HG03354 (cell line): ENCODE data around the gene RPS8.
"Not testable (repeated sequence)": the region's sequence is repeated elsewhere in the genome, so short reads cannot be mapped to it uniquely, and the experiment has no call there.

Experiments used
- ATAC-seq: cut with Tn5 transposase; IDR thresholded peaks from one replicate; pipeline ENCODE4 v1.9.1; 2021; ENCODE audit warnings: mild to moderate bottlenecking; ENCODE audit not compliant: unreplicated experiment, poor library complexity, severe bottlenecking

The RPS8 gene

DNA sequence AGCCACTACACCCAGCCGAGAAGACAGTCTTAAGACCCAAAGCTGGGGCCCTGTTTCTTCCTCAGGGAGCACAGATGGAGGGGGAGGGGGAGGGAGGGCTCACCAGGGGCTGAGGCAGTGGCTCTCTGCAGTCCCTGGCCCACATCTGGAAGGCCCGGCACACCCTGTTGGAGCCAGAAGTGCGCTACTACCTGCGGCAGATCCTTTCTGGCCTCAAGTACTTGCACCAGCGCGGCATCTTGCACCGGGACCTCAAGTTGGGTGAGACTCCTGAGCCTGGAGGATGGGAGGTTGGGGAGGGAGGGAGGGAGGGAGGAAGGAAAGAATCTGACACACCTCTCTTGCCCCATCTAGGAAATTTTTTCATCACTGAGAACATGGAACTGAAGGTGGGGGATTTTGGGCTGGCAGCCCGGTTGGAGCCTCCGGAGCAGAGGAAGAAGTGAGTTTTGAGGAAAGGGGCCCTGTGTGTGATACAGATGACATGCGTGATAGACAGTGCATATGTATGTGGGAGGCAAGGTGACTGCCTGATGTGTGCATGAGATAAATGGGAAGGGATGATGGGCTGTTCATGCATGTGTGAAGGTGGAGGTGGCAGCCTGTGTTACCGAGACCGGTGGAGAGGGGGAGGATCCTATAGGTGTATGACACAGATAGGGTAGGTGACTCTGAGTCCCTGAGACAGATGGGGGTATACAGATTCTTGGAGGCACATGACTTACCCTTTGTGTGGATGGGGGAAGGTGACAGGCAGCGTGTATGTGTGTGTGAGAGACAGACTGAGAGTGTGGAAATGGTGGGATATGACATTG, 26.4 kb downstream of the RPS8 start:
- no peak for ATAC-seq

DNA sequence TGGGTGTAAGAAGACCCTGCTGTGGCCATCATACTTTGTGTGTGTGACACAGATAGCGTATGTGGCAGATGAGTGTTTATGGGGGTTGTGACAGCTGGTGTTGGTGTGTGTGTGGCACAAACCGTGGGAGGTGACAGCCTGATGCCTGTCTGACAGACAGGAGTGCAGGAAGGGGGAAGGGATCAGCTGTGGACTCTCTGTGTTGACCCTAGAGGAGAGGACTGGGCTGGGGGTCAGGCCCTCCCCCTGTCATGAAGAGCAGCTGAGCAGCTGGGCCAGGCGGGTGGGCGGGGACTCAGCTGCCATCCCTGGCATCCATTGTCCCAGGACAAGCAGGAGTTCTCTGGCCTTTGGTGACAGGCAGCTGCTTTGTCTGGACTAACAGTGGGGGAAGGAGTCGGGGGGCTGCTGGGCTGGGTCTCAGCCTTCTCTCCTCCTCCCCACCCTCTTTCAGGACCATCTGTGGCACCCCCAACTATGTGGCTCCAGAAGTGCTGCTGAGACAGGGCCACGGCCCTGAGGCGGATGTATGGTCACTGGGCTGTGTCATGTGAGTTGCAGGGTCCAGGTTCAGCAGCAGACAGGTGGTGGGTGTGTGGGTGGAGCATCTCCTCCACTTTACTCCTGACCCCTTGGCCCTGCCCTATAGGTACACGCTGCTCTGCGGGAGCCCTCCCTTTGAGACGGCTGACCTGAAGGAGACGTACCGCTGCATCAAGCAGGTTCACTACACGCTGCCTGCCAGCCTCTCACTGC, 27.1 kb downstream of the RPS8 start:
- no peak for ATAC-seq

DNA sequence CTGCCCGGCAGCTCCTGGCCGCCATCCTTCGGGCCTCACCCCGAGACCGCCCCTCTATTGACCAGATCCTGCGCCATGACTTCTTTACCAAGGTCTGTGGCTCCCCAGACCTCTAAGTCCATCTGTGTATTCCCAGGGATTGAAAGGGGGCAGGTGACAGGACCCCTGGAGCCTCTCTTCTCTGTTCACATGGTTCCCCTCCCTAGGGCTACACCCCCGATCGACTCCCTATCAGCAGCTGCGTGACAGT, 27.6 kb downstream of the RPS8 start:
- ATAC-seq = no peak

DNA sequence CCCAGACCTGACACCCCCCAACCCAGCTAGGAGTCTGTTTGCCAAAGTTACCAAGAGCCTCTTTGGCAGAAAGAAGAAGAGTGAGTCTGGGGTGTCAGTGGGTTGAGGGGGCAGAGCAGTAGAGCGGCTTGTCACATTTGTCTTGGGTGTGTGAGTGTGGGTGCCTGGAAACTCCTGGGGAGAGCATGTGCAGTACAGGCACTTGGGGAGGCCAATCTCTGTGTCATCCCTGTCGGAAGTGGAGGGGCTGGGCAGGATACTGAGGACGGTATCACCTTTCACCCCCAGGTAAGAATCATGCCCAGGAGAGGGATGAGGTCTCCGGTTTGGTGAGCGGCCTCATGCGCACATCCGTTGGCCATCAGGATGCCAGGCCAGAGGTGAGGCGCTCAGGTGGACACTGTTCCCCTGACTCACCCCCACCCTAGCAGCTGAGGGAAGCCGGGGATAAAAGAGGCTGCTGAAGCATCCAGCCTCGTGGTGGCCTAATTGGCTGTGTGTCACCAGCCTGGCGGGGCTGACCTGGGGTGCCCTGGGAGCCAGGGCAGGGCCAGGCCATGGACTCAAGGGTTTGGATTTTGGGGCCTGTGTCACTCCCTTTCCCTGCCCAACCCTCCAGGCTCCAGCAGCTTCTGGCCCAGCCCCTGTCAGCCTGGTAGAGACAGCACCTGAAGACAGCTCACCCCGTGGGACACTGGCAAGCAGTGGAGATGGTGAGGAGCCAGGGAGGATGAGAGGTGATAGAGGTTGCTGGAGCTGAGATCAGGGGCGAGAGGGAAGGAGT, 28.2 kb downstream of the RPS8 start:
- no peak for ATAC-seq

DNA sequence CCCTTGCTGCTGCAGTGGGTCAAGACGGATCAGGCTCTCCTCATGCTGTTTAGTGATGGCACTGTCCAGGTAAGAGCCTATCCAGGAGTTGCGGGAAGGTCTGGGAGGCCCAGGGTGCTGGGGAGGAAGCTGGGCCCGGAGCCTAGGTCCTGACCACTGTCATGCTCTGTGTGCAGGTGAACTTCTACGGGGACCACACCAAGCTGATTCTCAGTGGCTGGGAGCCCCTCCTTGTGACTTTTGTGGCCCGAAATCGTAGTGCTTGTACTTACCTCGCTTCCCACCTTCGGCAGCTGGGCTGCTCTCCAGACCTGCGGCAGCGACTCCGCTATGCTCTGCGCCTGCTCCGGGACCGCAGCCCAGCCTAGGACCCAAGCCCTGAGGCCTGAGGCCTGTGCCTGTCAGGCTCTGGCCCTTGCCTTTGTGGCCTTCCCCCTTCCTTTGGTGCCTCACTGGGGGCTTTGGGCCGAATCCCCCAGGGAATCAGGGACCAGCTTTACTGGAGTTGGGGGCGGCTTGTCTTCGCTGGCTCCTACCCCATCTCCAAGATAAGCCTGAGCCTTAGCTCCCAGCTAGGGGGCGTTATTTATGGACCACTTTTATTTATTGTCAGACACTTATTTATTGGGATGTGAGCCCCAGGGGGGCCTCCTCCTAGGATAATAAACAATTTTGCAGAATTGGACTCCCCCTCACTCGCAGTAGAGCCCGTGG, 30.1 kb downstream of the RPS8 start:
- ATAC-seq = no peak

DNA sequence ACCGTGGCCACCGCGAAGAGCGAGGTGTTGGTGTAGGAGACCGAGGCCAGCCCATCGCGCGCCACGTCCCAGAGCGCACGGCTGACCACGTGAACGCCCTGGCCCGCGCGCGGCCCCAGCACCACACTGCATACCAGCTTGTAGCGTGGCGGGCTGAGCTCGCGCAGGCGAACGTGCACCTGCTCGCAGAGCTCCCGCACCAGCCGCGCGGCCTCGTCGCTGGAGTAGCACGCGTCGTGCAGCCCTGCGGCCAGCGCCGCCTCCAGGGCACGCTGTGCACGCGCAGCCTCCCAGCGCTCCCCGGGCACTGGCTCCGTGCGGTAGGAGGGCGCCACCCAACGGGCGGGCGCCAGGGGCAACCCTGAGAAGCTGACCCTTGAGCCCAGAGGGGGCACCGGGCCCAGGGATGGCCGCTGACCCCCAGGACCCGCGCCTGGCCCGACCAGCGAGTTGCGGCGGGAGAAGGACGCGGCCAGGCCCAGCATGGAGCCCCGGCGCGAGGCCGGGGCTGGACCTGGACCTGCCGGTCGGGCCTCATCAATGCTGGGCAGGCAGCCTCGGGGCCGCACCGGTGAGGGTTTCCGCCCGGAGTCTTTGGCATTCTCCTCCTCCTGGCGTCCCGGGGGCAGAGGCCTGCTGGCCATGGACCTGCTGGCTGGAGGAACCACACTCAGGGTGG, 30.8 kb downstream of the RPS8 start:
- ATAC-seq = no peak

DNA sequence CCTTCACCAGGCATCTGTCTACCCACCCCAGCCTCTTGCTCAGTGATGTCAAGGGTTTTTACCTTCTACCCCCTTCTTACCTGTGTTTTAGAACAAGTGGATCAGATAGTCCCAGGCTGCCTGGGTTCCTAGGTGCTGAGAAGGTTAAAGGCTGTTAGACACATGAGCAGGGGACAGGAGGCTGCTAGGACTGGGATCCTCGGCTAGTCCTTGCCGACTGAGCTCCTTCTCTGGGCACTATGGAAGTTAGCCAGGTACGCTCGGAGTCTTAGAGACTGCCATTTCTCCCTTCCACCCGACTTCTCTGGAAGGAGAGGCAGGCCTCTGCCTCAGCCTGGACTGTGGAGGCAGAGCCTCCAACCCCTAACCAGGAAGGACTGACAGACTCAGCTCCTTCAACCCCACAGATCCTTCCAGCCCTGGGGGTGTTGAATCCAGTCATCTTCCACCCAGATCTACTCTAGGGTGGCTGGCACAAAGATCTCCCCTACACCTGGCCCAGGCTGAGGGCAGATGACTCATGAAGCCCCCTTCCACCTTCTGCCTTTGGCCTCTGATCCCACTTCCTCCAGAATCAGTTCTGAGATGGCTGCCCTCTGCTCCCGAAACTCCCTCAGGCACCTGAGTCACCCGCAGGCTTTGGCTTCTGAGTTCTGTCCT, 31.5 kb downstream of the RPS8 start, which contains the start of gene DYNLT4:
DYNLT4 (minus strand) TSS at position 648 of the 660 bp plus-strand sequence. CDS start 683 bp downstream, outside the sequence.
- no peak for ATAC-seq

DNA sequence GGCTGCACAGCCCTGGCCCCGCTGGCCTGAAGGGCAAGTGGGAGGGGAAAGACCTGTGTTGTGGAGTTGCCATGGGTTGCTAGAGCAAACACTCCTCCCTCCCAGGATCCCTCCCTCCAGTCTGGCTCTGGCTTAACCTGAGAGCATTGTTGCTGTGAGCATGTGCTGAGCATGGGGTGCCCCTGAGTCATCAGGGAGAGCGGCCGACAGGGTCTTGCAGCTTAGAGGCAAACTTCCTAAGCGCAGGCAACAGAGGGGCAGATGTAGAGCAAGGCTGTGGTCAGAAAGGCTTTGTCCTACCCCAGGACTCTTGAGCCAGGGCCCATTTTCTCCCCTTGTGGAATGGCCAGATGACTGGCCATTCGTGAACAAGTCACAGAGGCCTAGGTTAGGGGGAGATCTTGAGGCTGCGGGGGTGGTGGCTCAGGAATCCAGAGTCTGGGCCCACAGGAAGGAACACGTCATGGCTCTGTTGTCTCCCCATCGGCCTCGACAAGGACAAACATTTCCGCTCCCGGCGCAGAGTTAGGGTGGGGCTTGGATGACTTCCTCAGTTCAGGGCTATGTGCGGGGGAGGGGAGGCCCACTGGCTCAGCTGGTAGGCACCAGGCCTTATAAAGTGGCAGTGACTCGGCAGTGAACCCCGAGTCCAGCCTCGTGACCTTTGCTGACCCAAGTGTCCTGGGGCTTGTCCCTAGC, 32.2 kb downstream of the RPS8 start:
- peak; percentile 34 for ATAC-seq

DNA sequence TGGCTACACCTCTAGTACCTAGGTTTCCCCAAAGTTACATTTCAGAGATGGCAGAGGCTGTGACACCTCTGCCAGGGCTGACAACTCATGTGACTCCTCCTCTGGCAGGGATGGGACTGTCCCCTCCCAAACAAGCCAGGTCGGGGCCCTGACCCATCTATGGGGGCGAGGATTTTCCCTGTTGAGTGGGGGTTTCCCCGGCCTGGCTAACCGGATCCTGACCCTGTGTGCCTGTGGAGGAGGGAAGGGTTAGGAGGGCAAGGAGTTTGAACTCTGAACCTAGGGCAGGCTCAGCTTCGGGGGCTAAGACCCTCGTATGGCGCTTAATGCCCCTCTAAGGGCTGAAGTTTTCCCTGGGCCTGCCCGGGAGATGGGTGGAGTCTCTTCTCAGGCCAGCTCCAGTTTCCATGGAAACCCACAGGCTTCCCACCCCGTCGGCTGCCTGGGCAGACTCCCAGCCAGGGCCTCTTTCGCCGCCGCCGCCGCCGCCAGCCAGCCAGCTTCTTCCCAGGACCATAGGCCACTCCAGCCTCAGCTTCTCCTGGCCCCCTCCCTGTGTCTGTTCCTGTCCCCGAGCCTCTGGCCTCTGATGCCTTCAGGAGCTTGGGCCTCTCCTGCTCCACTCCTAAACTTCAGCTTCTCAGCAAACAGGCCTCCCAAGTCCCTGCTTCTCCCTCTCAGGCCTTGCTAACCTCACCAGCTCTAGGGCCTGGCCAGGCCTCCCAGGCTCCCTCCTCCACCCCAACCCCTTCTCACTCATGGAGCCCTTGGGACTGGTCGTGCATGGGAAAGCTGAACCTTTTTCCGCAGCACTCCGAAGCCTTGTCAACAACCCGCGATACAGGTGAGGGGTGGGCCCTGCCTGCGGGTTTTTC, 33.0 kb downstream of the RPS8 start, which contains the start of gene BTBD19:
BTBD19 (plus strand) TSS at position 461 of the 875 bp plus-strand sequence; CDS start at position 759, 298 bp downstream.
- ATAC-seq = peak; percentile 15

DNA sequence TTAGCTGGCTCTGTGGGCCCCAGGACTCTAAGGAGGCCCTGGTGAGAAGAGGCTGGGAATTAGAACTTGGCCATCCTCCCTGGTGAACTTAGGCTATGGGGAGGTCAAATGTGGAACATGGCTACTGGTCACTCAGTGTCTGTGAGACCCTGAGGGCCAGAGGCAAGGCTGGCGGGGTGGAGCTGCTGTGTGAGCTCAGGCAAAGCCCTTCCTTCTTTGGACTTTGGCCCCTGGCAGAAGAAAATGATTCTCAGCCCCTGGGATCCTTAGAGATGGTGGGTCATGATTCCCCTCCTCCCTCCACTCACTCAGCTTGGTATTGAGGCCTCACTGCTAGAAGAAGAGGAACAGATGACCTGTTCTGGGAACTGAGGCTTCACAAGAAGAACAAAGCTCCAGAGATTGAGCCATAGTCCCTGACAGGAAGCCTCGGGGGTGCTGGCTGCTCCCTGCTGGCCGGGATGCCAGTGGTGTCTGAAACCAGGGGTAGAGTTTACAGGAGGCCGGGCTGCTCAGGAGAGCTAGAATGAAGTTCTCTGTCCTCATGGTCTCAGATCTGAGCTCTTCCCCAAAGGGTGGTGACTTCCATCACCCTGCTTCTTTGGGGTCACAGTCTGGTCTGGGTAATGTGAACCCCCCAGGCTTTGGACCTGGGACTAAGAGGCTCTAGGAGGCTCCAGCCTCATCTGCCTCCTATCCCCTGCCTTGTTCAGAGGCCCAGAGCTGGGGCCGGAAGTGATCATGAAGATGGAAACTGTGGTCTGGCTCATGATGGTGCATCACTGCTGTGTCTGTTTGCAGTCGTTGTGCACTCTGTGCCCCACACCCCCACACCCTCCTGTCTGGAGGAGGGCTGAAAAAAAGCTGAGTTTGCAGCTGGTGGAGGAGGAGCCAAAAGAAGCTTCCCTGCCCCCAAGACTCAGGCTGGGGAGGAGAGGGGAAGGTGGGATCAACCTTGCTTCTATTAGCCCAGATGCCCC, 33.9 kb downstream of the RPS8 start:
- peak; percentile 61 for ATAC-seq

DNA sequence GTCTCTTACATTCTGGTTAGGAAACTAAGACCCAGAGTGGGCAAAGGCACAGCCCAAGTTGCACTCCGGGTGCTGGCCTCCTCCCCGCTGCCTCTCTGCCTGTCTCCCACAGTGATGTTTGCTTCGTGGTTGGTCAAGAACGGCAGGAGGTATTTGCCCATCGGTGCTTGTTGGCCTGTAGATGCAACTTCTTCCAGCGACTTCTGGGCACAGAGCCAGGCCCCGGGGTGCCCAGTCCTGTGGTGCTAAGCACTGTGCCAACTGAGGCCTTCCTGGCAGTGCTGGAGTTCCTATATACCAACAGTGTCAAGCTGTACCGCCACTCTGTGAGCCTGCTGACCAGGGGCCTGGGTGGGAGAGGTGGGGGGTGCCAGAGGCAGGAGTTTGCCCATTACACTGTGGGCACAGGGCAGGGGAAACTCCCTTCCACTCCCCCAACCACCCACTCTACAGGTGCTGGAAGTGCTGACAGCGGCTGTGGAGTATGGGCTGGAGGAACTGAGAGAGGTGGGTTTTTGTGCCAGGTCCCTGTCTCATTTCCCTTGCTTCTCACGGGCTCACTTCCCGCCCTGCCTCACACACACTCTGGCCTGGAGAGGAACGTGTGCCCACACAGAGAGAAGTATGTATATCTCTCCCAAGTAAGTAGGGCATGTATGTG, 34.9 kb downstream of the RPS8 start:
- no peak for ATAC-seq

DNA sequence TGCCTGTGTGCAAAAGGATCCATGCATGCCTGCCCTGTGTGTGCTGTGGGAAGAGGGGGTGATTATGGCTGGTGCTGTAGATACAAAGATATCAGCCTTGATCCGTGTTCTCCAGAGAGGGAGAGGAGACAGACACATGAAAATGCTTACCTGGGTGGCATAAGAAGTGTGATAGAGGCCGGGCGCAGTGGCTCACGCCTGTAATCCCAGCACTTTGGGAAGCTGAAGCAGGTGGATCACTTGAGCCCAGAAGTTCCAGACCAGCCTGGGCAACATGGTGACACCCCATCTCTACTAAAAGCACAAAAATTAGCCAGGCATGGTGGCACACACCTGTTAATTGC, 35.4 kb downstream of the RPS8 start:
- not testable (repeated sequence) for ATAC-seq

DNA sequence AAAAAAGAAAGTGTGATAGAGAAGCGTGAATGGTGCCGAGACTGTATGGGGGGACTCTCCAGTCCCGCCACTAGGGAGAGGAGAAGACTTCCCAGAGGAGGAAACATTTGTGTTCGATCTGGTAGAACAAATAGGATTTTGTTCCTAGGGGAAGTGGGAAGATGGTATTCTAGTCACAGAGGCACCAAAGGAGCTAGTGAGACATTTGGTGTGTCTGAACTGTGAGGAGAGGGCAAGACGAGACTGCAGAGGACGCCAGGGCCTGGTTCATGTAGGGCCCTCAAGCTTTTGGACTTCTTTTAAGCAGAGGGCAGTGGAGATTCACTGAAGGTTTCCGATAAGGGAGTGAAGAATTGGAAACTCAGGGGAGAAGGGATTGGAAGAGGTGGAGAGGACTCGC, 35.9 kb downstream of the RPS8 start:
- ATAC-seq = no peak

DNA sequence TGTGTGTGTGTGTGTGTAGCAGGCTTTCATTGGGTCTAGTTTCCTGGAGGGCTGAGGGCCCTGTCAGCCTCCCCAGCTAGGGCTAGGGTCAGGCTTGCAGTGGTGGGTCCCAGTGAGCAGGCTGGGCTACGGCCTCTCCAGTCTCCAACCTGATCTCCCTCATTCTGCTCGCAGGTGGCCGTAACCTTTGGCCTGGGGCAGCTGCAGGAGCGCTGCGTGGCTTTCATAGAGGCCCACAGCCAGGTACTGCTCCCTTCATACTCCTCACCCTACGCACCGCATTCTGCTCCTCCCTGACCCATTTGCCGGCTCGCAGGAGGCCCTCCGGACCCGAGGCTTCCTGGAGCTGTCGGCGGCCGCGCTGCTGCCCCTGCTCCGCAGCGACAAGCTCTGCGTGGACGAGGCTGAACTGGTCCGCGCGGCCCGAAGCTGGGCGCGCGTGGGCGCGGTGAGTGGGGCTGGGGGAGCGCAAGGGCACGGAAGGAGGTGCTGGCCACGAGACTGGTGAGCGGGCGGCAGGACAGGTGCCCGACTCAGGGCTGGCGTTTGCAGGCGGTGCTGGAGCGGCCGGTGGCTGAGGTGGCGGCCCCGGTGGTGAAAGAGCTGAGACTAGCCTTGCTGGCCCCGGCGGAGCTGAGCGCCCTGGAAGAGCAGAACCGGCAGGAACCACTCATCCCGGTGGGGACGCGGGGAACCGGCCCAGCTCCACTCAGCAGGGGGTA, 37.6 kb downstream of the RPS8 start:
- ATAC-seq = no peak

DNA sequence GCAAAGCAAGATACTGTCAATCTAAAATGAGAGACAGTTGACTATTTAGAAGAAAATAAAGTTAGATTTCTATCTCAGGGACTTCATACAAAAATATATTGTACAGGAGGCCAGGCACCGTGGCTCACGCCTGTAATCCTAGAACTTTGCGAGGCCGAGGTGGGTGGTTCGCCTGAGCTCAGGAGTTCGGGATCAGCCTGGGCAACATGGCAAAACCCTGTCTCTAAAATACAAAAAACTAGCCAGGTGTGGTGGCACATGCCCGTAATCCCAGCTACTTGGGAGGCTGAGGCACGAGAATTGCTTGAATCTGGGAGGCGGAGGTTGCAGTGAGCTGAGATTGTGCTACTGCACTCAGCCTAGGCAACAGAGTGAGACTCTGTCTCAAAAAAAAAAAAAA, 40.6 kb downstream of the RPS8 start:
- not testable (repeated sequence) for ATAC-seq
